Activated B cell treated with CpG ODN at 0.5 μM for 24 hours (primary cell): Measurements from ENCODE around the gene BRF1. TPM values are rescaled to one million over a fixed set of nuclear protein-coding genes. Genes with fewer than 3 reads are reported as not detected.

Source experiments
- ATAC-seq: fragments of 200-7000 bp; cut with Tn5 transposase; one replicate; pipeline ENCODE4 v1.10.0; 2021; ENCODE audit warnings: low read depth, mild to moderate bottlenecking, moderate library complexity
- CTCF ChIA-PET: fragments of 350-600 bp; sonication (Branson Sonifier 250); formaldehyde crosslinking; loops from one replicate; lab custom pipeline; 2021; ENCODE audit warnings: antibody characterized with exemption; lab: Charles Lee
- POLR2A ChIA-PET: fragments of 350-600 bp; sonication (Branson Sonifier 250); formaldehyde crosslinking; loops from one replicate; lab custom pipeline; 2021; ENCODE audit warnings: antibody characterized with exemption; lab: Charles Lee
- DNase-seq: peaks from one replicate; pipeline ENCODE4 v3.0.0; 2022
- H3K27ac Mint-ChIP-seq: one replicate; pipeline ENCODE4 v1.8.0; 2020; ENCODE audit warnings: mixed read lengths
- H3K27me3 Mint-ChIP-seq: one replicate; pipeline ENCODE4 v1.8.0; 2021; ENCODE audit warnings: mixed read lengths
- H3K36me3 Mint-ChIP-seq: one replicate; pipeline ENCODE4 v1.8.0; 2021; ENCODE audit warnings: low read depth, mixed read lengths
- H3K4me1 Mint-ChIP-seq: one replicate; pipeline ENCODE4 v1.8.0; 2021; ENCODE audit warnings: mixed read lengths
- H3K4me3 Mint-ChIP-seq: one replicate; pipeline ENCODE4 v1.8.0; 2020; ENCODE audit warnings: mild to moderate bottlenecking, mixed read lengths
- H3K9me3 Mint-ChIP-seq: one replicate; pipeline ENCODE4 v1.8.0; 2020; ENCODE audit warnings: mixed read lengths
- CTCF ChIP-seq: fragments of 200-600 bp; IDR thresholded peaks from one replicate; pipeline ENCODE4 v1.8.0; 2022; ENCODE audit warnings: antibody characterized with exemption, mild to moderate bottlenecking
- intact Hi-C: fragments of 100-400 bp; cut with micrococcal nuclease; formaldehyde crosslinking; loops from one replicate; pipeline ENCODE4 v1.15.1; 2024
- total RNA-seq: library from RNA; stranded (reverse); gene quantifications from 2 replicates; pipeline ENCODE4 v1.2.3, GENCODE V29; 2022

The BRF1 gene
- total RNA-seq, 1 donor from 2014 or later, result 32.8 TPM

DNA sequence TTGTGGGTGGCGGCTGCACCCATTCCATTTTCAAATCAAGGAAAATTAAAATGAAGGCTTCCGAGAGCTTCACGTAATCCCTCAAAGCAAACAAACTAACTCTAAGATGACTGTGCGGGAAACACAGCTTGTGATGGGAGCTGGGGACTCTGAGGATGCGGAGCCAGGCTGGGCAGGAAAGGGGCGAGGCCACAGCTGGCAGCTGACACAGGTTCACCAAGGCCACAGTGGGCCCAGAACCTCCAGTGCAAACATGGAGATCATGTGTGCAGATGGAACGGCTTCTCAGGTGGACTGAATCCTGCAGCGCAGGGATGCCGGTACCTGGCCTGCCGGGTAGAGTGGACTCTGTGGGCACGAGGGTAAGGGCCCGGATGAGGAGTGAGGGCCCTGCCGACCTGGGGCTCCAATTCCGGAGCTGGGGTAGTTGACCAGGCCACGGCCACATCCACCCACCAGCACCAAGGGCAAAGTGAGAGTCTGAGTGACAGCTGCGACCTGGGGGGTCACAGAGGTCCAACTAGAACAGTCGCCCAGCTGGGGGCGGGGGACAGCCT lies 71.6 kb downstream of the BRF1 start:
- H3K4me1 Mint-ChIP-seq, result no peaks in the 10 kb centered on the region
- ATAC-seq, result no peak
- H3K4me3 Mint-ChIP-seq, result no peak overlapping the region
- ChIA-PET CTCF (no interaction called here), POLR2A (no interaction called here)
- intact Hi-C loops, result no loop called here
- TF ChIP-seq CTCF, result no peak
- no peak for DNase-seq
- no peak overlapping the region for H3K27ac Mint-ChIP-seq
- peaks cover 27% of the 10 kb centered on the region for H3K36me3 Mint-ChIP-seq
- H3K27me3 Mint-ChIP-seq, result no peaks in the 10 kb centered on the region
- H3K9me3 Mint-ChIP-seq, result no peaks in the 10 kb centered on the region

DNA sequence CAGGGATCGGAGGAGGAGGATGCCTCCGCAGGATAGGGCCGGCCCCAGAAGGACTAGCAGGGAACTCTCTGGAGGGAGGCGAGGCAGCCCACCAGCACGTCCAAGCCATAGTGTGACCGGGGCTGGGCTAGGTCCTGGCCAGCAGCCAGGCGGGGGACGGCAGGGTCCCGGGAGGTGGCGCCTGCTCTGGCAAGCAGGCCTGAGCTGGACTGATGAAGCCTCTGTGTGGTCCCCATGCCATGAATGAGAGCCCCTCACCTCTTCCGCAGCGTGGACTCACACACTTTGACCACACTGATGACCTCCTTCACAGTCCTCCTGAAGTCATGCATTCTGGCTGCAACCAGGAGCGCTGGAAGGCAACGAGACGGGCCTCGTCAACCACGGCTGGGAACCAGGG lies 72.2 kb downstream of the BRF1 start:
- POLR2A ChIA-PET, result no interaction called here
- H3K36me3 Mint-ChIP-seq, result peaks cover 33% of the 10 kb centered on the region
- CTCF ChIA-PET, result no interaction called here
- DNase-seq, result no peak
- no peaks in the 10 kb centered on the region for H3K9me3 Mint-ChIP-seq
- H3K27ac Mint-ChIP-seq, result no peak overlapping the region
- no peak for ATAC-seq
- intact Hi-C loops, result no loop called here
- H3K27me3 Mint-ChIP-seq, result no peaks in the 10 kb centered on the region
- H3K4me3 Mint-ChIP-seq, result no peak overlapping the region
- no peak for TF ChIP-seq CTCF
- no peaks in the 10 kb centered on the region for H3K4me1 Mint-ChIP-seq

GRCh38 chr14:105227346-105227745 lies 73.5 kb downstream of the BRF1 start:
- intact Hi-C loops, result no loop called here
- Mint-ChIP-seq H3K36me3 (peaks cover 42% of the 10 kb centered on the region), H3K4me3 (no peak overlapping the region), H3K9me3 (no peaks in the 10 kb centered on the region), H3K27ac (no peak overlapping the region), H3K27me3 (no peaks in the 10 kb centered on the region), H3K4me1 (no peaks in the 10 kb centered on the region)
- ATAC-seq (no peak), DNase-seq (no peak)
- ChIA-PET POLR2A (no interaction called here), CTCF (no interaction called here)
- no peak for TF ChIP-seq CTCF

GRCh38 chr14:105226198-105226597 lies 74.6 kb downstream of the BRF1 start:
- no peak for TF ChIP-seq CTCF
- Mint-ChIP-seq H3K27me3 (no peaks in the 10 kb centered on the region), H3K27ac (no peak overlapping the region), H3K9me3 (no peaks in the 10 kb centered on the region), H3K4me3 (no peak overlapping the region), H3K4me1 (no peaks in the 10 kb centered on the region), H3K36me3 (peaks cover 52% of the 10 kb centered on the region)
- CTCF ChIA-PET, result no interaction called here
- POLR2A ChIA-PET, result interaction anchor here (0.7 kb wide), 1 partner anchor 111 kb away, joined by 7 read pairs; no protein-coding TSS in a partner anchor
- intact Hi-C loops, result no loop called here
- ATAC-seq, result no peak
- no peak for DNase-seq

DNA sequence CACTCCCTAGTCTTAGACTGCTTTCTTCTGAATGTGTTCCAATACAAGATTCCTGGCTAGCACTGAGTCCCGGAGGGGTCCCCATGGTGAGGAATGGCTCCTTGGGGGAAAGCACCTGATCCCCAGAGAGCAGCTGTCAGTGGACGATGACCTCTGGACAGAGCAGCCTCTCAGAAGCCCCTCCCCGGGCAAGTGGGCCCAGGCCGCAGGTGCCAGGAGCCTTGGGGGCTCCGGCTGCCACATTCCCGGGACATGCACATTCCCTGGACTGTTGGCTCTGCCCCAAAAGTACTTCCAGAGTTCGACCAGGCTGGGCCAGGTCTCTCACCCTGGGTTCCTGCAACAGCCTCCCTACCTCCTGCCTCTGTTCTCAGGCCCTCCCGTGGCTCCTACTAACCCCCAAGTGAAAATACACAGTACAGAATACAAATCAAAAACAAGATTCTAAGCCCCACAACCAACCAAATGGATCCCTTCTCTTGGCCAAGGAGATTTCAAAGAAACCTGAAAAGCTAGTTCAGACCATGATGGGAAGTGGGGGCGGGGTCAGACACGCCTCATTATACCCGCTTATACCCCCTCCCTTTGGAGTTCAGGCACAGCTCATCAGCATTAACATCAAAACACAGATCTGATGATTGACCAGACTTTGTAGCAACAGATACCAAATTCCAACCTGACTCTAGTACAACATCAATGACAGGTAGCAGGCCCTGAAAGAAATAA lies 75.8 kb downstream of the BRF1 start:
- CTCF ChIA-PET, result no interaction called here
- H3K4me1 Mint-ChIP-seq, result no peaks in the 10 kb centered on the region

More for the DNA sequence above, 75.8 kb downstream of the BRF1 start:
- no peaks in the 10 kb centered on the region for H3K27me3 Mint-ChIP-seq
- TF ChIP-seq CTCF, result no peak
- H3K4me3 Mint-ChIP-seq, result no peak overlapping the region
- intact Hi-C loops, result no loop called here
- no peak overlapping the region for H3K27ac Mint-ChIP-seq
- peaks cover 62% of the 10 kb centered on the region for H3K36me3 Mint-ChIP-seq
- DNase-seq (no peak), ATAC-seq (no peak)
- H3K9me3 Mint-ChIP-seq, result no peaks in the 10 kb centered on the region
- POLR2A ChIA-PET, result no interaction called here
